ENCODE data around the gene IFITM1. TPM values are rescaled to one million over a fixed set of nuclear protein-coding genes. Genes with fewer than 3 reads are reported as not detected.

Gene IFITM1
- total and polyA plus RNA-seq, 2 of the 13 experiments (the other 11 are each of a cell fraction or from before 2014, with no cell fraction given), result 0.38 to 11.1 TPM

DNA sequence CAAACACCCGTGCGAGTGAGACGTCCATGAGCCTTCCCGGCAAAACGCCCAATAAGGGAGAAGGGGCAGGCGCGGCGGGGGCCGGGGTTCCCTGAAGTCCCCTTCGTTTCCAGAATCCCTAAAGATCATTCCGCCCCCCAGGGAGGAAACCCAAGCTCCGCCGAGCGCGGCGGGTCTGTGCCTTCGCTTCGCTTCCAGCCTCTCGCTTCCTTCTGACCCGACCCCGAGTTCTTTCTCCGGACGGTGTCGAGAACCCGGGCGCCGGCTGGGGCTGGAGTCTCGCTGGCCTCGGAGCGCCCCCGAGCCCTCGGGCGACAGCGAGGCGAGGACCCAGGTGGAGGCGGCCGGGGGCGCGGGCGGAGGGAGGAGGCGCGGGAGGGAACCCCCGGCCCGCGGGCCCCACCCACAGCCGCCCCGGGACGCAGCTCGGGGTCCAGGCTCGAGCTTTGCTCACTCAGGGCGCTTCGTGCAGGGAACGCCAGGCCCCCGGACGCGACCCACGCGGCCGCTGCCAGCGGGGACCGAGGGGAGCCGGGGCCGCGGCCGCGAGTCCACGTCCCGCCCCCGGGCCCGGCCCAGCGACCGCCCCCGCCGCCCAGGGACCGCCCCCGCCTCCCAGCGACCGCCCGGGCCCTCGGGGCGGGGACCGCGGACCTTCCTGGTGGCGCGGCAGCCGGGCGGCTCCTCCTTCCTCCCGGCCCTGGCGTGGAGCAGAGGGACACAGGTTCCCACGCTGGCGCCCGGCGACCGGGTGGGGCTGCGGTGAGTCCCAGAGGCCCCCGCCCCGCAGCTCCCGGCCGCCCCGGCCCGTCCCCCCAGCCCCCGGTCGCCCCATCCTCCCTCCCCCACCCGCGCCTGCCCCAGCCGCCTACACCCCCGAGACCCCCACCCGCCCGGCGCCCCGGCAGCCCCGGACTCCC lies 25.1 kb upstream of the IFITM1 start, which contains the start of gene PGGHG:
TSS of gene PGGHG (plus strand) at position 649 of the 920 bp plus-strand sequence. CDS start 691 bp downstream, outside the sequence.
- in situ Hi-C loops (cut with HindIII; ENCODE audit: extremely low pct_ligation_motif_present, low pct_unique_long_range_greater_than_20kb) (no loop called here), intact Hi-C loops (cut with micrococcal nuclease; ENCODE audit: unreplicated experiment) (no loop called here)
- DNase-seq (ENCODE audit: low spot score) (no peak), ATAC-seq (peak; percentile 54), FAIRE-seq (no peak)
- CTCF ChIA-PET (ENCODE audit: low intra/inter-chr PET ratio, low total read pairs), result no interaction called here
- H3K9me3 ChIP-seq (ENCODE audit: low read length), result no peaks in the 10 kb centered on the region
- 0 out of 5 replicates have a peak, but pooled peaks cover 0 to 2% of the 10 kb centered on the region in 2 experiments for H3K36me3 ChIP-seq (replicated peaks in 1 of 2; ENCODE audit: control insufficient read depth in 1 of 2, insufficient read depth in 2 of 2, low read length in 2 of 2)
- POLR2A ChIA-PET, result no interaction called here
- peak within 1 kb of the TSS; percentile 50 to 75 (median 58); a peak in 5 of 6 replicates for H3K4me3 ChIP-seq (replicated peaks in 1 of 3; ENCODE audit: insufficient read depth in 1 of 3, low read depth in 2 of 3, low read length in 3 of 3)
- no TSS peak for BruUV-seq (replicated peaks)
- H4K20me1 ChIP-seq (ENCODE audit: insufficient read depth, low read length), result no peaks in the 10 kb centered on the region
- peak within 1 kb of the TSS; percentile 95 for H3K4me2 ChIP-seq (ENCODE audit: low read depth, low read length)
- peak within 1 kb of the TSS; percentile 56; the same call in 1 of the 2 replicates for H3K9ac ChIP-seq (ENCODE audit: insufficient read depth, low read depth, low read length)
- peaks cover 40% of the 10 kb centered on the region for H3K4me1 ChIP-seq (ENCODE audit: insufficient read depth, low read length)
- no peak within 1 kb of the TSS for H2AFZ ChIP-seq (ENCODE audit: low read length)
- H3K27ac ChIP-seq (ENCODE audit: extremely low read length, insufficient read depth, low read length), result no peak within 1 kb of the TSS
- WGBS (ENCODE audit: low lambda C conversion rate), result 0% methylated on average over 7 of the region's 112 CpGs
- H3K27me3 ChIP-seq (ENCODE audit: control insufficient read depth in 1 of 2, insufficient read depth in 2 of 2, low read length in 2 of 2), result peaks cover 5 to 45% of the 10 kb centered on the region in 2 experiments; a peak in 4 of 5 replicates
- no peaks in the 10 kb centered on the region for H3K79me2 ChIP-seq (ENCODE audit: insufficient read depth, low read length)
- TF ChIP-seq ZNF10 (CRISPR knock-in tag; IDR thresholded peaks at IDR 0.05; ENCODE audit: borderline replicate concordance, low read depth) (no peak), ZNF3 (CRISPR knock-in tag; IDR thresholded peaks at IDR 0.05) (no peak), ZNF350 (CRISPR knock-in tag; IDR thresholded peaks at IDR 0.05; ENCODE audit: borderline replicate concordance, low read depth) (0 out of 2 replicates have a peak, but pooled peaks have one; percentile 39), ZNF343 (CRISPR knock-in tag; IDR thresholded peaks at IDR 0.05) (no peak), NCOA2 (CRISPR knock-in tag; IDR thresholded peaks at IDR 0.05) (0 out of 2 replicates have a peak, but pooled peaks have one; percentile 8), ZFX (CRISPR knock-in tag; IDR thresholded peaks at IDR 0.05; ENCODE audit: low read depth) (peak; percentile 19; the same call in 1 of the 2 replicates), MYC (CRISPR knock-in tag; IDR thresholded peaks at IDR 0.05; ENCODE audit: borderline replicate concordance) (no peak), GABPB1 (CRISPR knock-in tag; IDR thresholded peaks at IDR 0.05) (0 out of 2 replicates have a peak, but pooled peaks have one; percentile 5), MTF2 (CRISPR knock-in tag; IDR thresholded peaks at IDR 0.05; ENCODE audit: borderline replicate concordance) (0 out of 2 replicates have a peak, but pooled peaks have one; percentile 66), ZNF644 (CRISPR knock-in tag; IDR thresholded peaks at IDR 0.05; ENCODE audit: low read depth) (no peak), WIZ (CRISPR knock-in tag; IDR thresholded peaks at IDR 0.05) (no peak), ZNF713 (CRISPR knock-in tag; IDR thresholded peaks at IDR 0.05) (no peak), HDAC6 (IDR thresholded peaks at IDR 0.05; ENCODE audit: low read depth, low read length) (no peak)
- TF ChIP-seq, protein P1, sequence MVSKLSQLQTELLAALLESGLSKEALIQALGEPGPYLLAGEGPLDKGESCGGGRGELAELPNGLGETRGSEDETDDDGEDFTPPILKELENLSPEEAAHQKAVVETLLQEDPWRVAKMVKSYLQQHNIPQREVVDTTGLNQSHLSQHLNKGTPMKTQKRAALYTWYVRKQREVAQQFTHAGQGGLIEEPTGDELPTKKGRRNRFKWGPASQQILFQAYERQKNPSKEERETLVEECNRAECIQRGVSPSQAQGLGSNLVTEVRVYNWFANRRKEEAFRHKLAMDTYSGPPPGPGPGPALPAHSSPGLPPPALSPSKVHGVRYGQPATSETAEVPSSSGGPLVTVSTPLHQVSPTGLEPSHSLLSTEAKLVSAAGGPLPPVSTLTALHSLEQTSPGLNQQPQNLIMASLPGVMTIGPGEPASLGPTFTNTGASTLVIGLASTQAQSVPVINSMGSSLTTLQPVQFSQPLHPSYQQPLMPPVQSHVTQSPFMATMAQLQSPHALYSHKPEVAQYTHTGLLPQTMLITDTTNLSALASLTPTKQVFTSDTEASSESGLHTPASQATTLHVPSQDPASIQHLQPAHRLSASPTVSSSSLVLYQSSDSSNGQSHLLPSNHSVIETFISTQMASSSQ (IDR thresholded peaks at IDR 0.05; ENCODE audit: low read depth), result no peak
- TF ChIP-seq, protein P1 (CRISPR knock-in tag; IDR thresholded peaks at IDR 0.05; ENCODE audit: borderline replicate concordance), result no peak
